Activated naive CD8-positive, alpha-beta T cell treated with anti-CD3 and anti-CD28 coated beads, Interleukin-2, amount 10 ng/mL, durations not matched to agents 7 days and 5 days (primary cell): ENCODE results near the gene CMTM8. TPM values are rescaled to one million over a fixed set of nuclear protein-coding genes. Genes with fewer than 3 reads are reported as not detected.

Experiments
- ATAC-seq: fragments of 150-1000 bp; cut with Tn5 transposase; one replicate; pipeline ENCODE4 v1.10.0; 2021; ENCODE audit warnings: low read depth, moderate library complexity
- POLR2A ChIA-PET: fragments of 350-600 bp; sonication (Branson Sonifier 250); formaldehyde crosslinking; loops from one replicate; lab custom pipeline; 2021; ENCODE audit warnings: antibody characterized with exemption; lab: Charles Lee
- DNase-seq: peaks from one replicate; pipeline ENCODE4 v3.0.0; 2021
- H3K27ac Mint-ChIP-seq: one replicate; pipeline ENCODE4 v1.8.0; 2022; ENCODE audit warnings: mild to moderate bottlenecking, mixed read lengths
- H3K27me3 Mint-ChIP-seq: one replicate; pipeline ENCODE4 v1.8.0; 2022; ENCODE audit warnings: mild to moderate bottlenecking, moderate library complexity, mixed read lengths
- H3K36me3 Mint-ChIP-seq: one replicate; pipeline ENCODE4 v1.8.0; 2021; ENCODE audit warnings: mild to moderate bottlenecking, mixed read lengths
- H3K4me1 Mint-ChIP-seq: one replicate; pipeline ENCODE4 v1.8.0; 2021; ENCODE audit warnings: mixed read lengths
- H3K4me3 Mint-ChIP-seq: one replicate; pipeline ENCODE4 v1.8.0; 2022; ENCODE audit warnings: mild to moderate bottlenecking, moderate library complexity, mixed read lengths
- H3K9me3 Mint-ChIP-seq: one replicate; pipeline ENCODE4 v1.8.0; 2021; ENCODE audit warnings: mixed read lengths
- total RNA-seq, 2 experiments: library from RNA; stranded (reverse); gene quantifications; one replicate each; pipeline ENCODE4 v1.2.3, GENCODE V29; 2021

CMTM8 gene
- total RNA-seq, 2 experiments from 2014 or later = 2.6 to 2.7 TPM

DNA sequence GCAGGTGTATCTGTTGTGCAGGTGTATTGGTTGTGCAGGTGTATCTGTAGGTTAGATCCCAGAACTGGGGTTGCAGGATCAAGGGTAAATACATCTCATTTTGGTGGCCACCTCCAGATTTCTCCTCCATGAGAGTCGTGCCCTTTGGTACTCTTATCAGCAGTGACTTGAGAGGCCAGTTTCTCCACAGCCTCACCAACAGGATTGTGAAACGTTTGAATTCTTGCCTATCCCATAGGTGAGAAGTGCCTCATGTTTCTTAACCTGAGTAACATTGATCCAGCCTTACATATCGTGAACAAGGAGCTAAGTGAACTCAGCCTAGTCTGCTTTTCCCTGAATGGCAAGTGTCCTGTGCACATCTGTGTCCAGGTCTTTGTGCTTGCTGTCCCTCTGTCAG is 55.4 kb downstream of the CMTM8 start:
- Mint-ChIP-seq H3K4me3 (no peak overlapping the region), H3K4me1 (peaks cover 21% of the 10 kb centered on the region), H3K36me3 (peaks cover 2% of the 10 kb centered on the region), H3K9me3 (no peaks in the 10 kb centered on the region), H3K27ac (no peak overlapping the region), H3K27me3 (no peaks in the 10 kb centered on the region)
- no peak for ATAC-seq
- no peak for DNase-seq
- POLR2A ChIA-PET = interaction anchor here (1.0 kb wide), 1 partner anchor 8 kb away, joined by 3 read pairs; no protein-coding TSS in a partner anchor

DNA sequence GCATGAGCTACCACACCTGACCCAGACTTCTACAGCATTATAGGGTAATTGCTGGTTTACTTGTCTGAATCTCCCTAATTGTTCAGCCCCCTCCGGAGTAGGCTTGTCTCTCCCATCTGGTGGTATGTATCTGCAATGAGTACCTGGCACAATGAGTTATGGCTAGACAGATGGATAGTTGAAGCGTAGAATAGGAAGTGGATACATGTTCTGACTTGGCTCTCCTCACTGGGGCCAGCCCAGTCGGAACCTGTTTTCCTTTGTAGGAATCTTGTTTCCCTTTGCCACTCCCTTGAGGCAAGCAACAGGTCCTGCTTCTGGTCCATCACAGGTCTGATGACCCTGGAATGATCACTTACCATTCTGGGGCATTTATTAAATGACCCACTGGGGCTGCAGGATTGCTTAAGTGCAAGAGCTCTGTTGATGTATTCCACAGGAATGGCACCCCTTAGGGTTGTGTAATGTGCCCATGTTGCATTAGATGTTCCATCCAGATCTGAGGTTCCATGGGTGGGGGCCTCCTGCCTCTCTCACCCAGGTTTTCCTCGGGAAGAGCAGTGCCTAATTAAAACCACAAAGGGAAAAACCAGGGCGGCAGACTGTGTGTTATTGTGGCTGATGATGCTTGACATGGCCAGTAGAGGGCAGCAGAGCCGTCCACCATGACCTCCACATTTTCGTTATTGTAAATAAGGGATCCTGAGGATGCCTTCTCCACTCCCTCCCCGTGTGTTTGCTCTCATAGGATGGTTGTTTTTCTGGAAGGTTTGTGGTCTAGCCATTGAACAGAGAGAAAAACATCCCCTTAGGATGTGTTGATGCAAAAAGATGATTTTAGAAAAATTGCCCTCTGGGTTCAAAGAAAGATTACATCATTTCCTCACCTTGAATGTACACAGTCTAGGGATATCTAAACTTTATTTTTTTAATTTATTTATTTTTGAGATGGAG is 58.0 kb downstream of the CMTM8 start:
- ATAC-seq (peak; percentile 79), DNase-seq (peak; percentile 61)
- H3K36me3 Mint-ChIP-seq = no peaks in the 10 kb centered on the region
- H3K27ac Mint-ChIP-seq = peak overlapping the region; percentile 77
- peak overlapping the region; percentile 62 for H3K4me3 Mint-ChIP-seq
- H3K4me1 Mint-ChIP-seq = peaks cover 17% of the 10 kb centered on the region
- no peaks in the 10 kb centered on the region for H3K9me3 Mint-ChIP-seq
- POLR2A ChIA-PET = interaction anchor here (1.1 kb wide), 1 partner anchor 171 kb away, joined by 3 read pairs; no protein-coding TSS in a partner anchor
- H3K27me3 Mint-ChIP-seq = no peaks in the 10 kb centered on the region

DNA sequence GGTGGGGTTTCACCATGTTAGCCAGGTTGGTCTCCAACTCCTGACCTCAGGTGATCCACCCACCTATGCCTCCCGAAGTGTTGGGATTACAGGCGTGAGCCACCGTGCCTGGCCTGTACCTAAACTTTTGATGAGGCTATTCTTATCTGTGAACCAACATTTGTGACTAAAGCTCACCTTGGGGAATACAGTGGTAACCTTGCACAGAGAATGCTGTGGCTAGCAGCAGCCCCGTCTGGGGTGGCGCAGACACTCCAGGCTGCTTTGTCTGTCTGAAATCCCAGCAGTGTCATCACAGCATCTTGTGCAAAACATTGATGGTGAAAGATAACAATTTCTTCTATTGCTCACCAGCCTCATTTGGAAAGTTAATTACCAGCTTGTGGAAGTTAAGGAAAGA is 58.9 kb downstream of the CMTM8 start:
- ATAC-seq = peak; percentile 50
- Mint-ChIP-seq H3K36me3 (no peaks in the 10 kb centered on the region), H3K4me1 (peaks cover 16% of the 10 kb centered on the region), H3K27me3 (no peaks in the 10 kb centered on the region), H3K27ac (peak overlapping the region; percentile 73), H3K4me3 (no peak overlapping the region), H3K9me3 (no peaks in the 10 kb centered on the region)
- DNase-seq = no peak
- POLR2A ChIA-PET = interaction anchor here (0.6 kb wide), 2 partner anchors 130 to 170 kb away, joined by 4 read pairs; no protein-coding TSS in a partner anchor

DNA sequence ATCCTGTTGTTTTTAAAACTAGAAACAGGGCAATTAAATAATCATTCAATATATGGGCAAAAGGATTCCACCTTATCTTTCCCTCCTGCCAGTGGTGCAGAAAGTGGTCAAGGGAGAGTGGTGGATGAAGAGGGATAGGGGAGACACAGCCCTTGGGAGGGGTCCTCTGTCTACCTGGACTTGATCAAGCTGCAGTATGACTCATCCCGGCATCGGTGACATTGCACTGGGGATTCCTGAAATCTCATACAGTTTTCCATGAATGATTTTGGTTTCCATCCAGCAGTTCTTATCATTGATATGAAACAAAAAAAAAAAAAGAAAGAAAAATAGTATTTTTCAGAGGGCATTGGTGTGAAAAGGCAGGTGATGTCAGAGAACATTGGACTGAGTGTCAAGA is 62.9 kb downstream of the CMTM8 start:
- Mint-ChIP-seq H3K4me3 (no peak overlapping the region), H3K4me1 (peaks cover 25% of the 10 kb centered on the region)
- POLR2A ChIA-PET = no interaction called here

DNA sequence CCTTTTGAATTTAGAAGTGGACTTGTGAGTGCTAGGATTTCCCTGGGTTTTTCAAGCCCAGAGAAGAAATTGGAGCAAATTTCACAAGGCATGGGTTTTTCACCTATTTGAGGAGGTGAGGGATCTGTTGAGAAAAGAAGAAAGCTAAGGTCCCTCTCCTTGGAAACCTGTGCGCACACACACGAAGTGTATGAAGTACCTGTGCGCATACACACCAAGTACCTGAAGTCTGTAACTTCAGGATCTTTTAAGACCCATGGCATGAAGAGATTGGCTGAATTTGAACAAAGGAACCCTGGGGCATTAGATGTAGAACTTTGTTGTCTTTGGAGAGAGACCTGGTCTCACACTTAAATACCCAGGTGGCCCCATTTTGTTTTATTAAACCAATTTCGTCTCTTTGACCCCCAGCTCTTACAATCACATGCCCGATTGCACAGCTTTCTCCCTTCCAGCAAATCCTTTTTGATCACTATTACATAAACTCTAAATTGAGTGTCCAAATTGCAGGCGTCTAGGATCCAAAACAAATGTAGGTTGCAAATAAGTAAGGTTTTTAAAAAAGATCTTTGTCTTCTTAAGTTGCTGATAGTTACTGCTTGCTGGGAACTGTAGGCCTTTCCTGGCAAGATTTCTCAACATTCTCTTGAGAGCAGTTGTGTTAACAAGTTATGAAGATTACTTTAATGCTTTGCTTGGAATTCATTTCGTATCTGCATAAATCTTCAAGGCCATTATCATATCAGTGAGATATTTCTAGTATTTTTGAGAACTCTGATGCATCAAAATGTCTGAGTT is 64.3 kb downstream of the CMTM8 start:
- POLR2A ChIA-PET = interaction anchor here (1.2 kb wide), 1 partner anchor 158 kb away, joined by 3 read pairs; no protein-coding TSS in a partner anchor
- peaks cover 10% of the 10 kb centered on the region for H3K36me3 Mint-ChIP-seq
- no peak for ATAC-seq

More for the DNA sequence above, 62.9 kb downstream of the CMTM8 start:
- H3K27ac Mint-ChIP-seq = no peak overlapping the region
- no peaks in the 10 kb centered on the region for H3K27me3 Mint-ChIP-seq
- no peak for DNase-seq
- H3K9me3 Mint-ChIP-seq = no peaks in the 10 kb centered on the region
- H3K36me3 Mint-ChIP-seq = peaks cover 8% of the 10 kb centered on the region
- ATAC-seq = no peak

DNA sequence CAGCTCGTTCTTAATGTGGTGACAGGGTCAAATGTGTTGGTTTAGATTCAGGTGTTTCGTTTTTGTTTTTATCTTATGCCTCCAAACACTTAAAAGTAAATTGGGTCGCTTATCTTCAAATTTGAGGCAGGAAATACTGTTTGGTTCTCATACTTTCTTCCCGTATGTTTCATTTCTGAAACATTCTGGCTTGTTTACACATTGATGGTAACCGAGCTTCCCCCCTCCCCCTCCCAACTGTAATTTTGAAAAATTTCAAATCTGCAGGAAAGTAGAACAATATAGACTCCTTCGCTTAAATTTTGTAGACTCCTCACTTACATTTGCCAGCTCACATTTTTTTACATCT is 64.9 kb downstream of the CMTM8 start:
- no peaks in the 10 kb centered on the region for H3K27me3 Mint-ChIP-seq
- H3K4me1 Mint-ChIP-seq = peaks cover 16% of the 10 kb centered on the region
- no peak for DNase-seq
- no peak for ATAC-seq
- peak overlapping the region; percentile 88 for H3K27ac Mint-ChIP-seq
- peak overlapping the region; percentile 65 for H3K4me3 Mint-ChIP-seq
- peaks cover 10% of the 10 kb centered on the region for H3K36me3 Mint-ChIP-seq
- POLR2A ChIA-PET = interaction anchor here (1.2 kb wide), 1 partner anchor 157 kb away, joined by 3 read pairs; no protein-coding TSS in a partner anchor
- no peaks in the 10 kb centered on the region for H3K9me3 Mint-ChIP-seq

More for the DNA sequence above, 64.3 kb downstream of the CMTM8 start:
- Mint-ChIP-seq H3K4me1 (peaks cover 16% of the 10 kb centered on the region), H3K27ac (peak overlapping the region; percentile 88), H3K4me3 (peak overlapping the region; percentile 65), H3K9me3 (no peaks in the 10 kb centered on the region), H3K27me3 (no peaks in the 10 kb centered on the region)
- no peak for DNase-seq

DNA sequence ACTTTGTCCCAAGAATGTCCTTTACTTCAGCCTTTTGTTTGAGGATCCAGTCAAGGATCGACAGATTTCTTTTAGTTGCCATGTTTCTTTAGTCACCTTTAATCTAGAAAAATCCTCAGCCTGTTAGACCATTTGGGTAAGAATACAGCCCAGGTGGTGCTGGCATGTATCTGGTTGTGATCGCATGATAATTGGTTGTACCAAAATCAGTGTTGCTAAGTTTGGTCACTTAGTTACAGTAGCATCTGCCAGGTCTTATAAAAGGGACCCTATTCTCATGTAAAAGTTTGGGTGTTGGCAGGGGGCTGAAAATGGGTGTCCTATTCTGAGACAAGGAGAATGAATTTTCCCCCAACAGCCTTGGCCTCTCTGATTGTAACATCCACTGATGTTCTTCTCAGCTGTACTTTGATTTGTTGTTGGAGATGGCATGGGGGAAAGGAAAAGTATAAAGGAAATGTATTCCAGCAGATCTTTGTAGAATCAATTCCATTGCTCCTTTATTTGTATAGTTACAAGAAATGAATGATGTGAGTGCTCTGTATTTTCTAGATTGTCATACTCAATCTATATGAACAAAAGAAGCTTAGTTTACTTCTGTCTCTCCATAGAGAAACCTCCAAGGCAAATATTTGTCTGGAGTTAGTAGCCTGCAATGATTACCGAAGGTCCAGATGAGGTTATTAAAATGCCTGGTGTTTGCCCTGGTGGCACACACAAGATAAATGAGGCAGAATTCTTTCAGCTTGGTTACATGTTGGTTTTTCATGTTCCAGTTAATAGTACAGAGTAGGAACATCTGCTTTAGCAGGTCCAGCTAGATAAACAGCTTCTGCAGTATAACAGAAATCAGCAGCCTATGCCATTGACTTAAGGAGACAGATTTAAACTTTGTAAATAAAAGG is 65.7 kb downstream of the CMTM8 start:
- Mint-ChIP-seq H3K27ac (peak overlapping the region; percentile 61), H3K4me1 (peaks cover 16% of the 10 kb centered on the region), H3K9me3 (no peaks in the 10 kb centered on the region), H3K36me3 (peaks cover 10% of the 10 kb centered on the region), H3K4me3 (no peak overlapping the region), H3K27me3 (no peaks in the 10 kb centered on the region)
- POLR2A ChIA-PET = interaction anchor here (1.2 kb wide), 1 partner anchor 156 kb away, joined by 3 read pairs; no protein-coding TSS in a partner anchor
- DNase-seq (no peak), ATAC-seq (no peak)

DNA sequence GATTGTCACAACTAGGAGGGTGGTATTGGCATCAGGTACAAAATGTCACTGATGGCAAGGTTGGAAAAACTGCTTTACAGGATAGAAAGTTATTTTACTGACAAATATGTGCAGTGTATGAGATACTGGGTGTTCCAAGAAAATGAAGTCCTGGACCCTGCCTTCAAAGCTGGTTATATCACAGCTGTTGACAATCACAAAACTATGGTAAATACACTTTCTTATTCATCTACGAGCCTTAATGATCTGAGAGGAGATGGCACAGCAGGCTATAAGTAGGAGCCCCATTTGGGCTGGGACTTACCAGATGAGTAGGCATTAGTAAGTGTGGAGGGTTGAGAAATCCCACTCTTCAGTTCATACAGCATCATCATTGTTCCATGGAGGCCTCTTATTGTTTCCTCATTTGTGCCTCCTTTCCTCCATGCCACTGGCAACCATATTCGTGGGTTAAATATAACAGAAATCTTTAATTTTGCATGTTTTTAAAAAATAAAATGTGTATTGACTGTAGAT is 66.9 kb downstream of the CMTM8 start:
- H3K9me3 Mint-ChIP-seq = no peaks in the 10 kb centered on the region
- H3K27ac Mint-ChIP-seq = no peak overlapping the region
- no peaks in the 10 kb centered on the region for H3K27me3 Mint-ChIP-seq
- peaks cover 10% of the 10 kb centered on the region for H3K36me3 Mint-ChIP-seq
- H3K4me1 Mint-ChIP-seq = peaks cover 16% of the 10 kb centered on the region
- DNase-seq (no peak), ATAC-seq (no peak)
- no peak overlapping the region for H3K4me3 Mint-ChIP-seq
- POLR2A ChIA-PET = no interaction called here

DNA sequence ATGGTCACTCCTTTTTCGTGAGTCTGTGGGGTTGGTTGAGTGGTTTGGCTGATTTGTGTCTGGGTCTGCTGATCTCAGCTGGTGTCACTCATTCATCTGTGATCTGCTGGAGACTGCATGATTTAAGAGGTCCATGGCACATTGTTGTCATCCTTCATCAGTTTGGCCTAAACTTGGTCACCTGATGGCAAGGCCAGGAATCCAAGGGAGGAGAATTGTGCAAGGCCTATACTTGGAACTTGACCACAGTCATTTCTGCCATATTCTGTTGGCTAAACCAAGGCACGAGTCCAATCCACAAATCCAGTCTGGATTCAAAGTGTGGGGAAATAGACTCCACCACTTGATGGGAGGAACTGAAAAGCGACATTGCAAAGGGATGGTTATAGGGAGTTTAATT is 67.6 kb downstream of the CMTM8 start:
- Mint-ChIP-seq H3K9me3 (no peaks in the 10 kb centered on the region), H3K4me3 (no peak overlapping the region), H3K36me3 (peaks cover 10% of the 10 kb centered on the region), H3K4me1 (peaks cover 16% of the 10 kb centered on the region), H3K27me3 (no peaks in the 10 kb centered on the region), H3K27ac (no peak overlapping the region)
- no peak for DNase-seq
- ATAC-seq = no peak
- POLR2A ChIA-PET = no interaction called here

DNA sequence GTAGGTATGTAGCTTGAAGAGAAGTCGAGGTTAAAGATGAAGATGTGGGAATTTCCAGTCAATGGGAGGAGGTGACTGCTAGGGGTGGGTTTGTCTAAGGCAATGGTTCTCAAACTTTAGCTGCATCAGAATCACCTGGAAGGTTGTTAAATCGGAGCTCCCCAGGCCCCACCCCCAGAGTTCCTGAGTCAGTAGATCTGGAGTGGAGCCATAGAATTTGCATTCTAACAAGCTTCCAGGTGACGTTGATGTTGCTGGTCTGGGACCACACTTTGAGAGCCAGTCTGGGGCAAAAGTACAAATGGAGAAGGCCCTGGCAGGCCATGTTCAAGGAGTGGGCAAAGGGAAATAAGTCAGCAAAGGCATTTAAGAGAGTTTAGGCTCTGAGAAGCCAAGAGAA is 69.1 kb downstream of the CMTM8 start:
- no peak overlapping the region for H3K4me3 Mint-ChIP-seq
- H3K27ac Mint-ChIP-seq = peak overlapping the region; percentile 6
- no peak for DNase-seq
- peaks cover 10% of the 10 kb centered on the region for H3K36me3 Mint-ChIP-seq
- H3K27me3 Mint-ChIP-seq = no peaks in the 10 kb centered on the region
- POLR2A ChIA-PET = no interaction called here
- no peak for ATAC-seq
- H3K4me1 Mint-ChIP-seq = peaks cover 14% of the 10 kb centered on the region
- no peaks in the 10 kb centered on the region for H3K9me3 Mint-ChIP-seq

DNA sequence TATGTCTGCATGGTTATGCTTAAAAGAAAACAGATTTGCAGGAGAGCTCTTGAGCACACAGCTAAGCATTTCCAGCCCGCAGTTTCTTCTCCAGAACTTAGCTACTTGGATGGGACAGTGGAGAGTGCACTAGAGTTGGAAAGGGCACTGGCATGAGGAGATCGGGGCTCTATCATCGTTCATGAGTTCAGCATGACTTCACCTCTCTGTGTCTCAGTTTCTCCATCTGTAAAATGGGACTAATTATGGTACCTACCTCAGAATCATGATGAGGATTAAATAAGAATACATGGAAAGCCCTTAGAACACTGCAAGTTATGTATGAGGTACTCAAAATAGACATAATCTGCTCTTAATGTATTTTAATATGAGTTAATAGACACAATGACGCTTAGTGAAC is 69.9 kb downstream of the CMTM8 start:
- POLR2A ChIA-PET = no interaction called here
- Mint-ChIP-seq H3K9me3 (no peaks in the 10 kb centered on the region), H3K4me1 (peaks cover 8% of the 10 kb centered on the region), H3K27me3 (no peaks in the 10 kb centered on the region), H3K4me3 (no peak overlapping the region), H3K36me3 (peaks cover 5% of the 10 kb centered on the region), H3K27ac (no peak overlapping the region)
- no peak for DNase-seq
- no peak for ATAC-seq

DNA sequence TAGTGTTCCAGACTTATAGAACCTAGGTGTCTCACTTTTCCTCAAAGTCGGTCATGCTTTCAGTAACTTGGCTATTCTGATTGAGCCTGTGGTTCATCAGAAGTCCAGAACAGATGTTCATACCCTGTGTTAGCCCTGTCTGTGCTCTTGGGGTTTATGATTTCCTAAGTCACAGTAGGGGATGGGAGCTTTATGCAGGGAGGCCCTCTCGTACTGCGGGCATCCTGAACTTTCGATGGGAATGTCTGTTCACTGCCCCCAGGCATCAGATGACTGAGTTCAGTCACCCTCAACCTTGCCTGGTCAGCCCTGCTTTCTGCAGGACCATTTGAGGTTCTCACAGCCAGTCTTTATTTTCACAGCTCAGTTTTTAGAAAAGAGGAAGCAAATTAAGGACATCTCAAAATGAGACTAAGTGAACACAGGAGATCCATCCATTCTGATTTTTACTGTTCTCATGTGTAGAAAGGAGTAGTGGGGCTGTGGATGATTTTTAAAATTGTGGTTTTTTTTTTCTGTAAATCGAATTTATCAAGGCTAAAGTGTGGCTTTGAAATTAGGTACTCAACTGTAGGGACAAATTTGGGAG is 71.3 kb downstream of the CMTM8 start:
- Mint-ChIP-seq H3K4me3 (no peak overlapping the region), H3K36me3 (peaks cover 5% of the 10 kb centered on the region), H3K27me3 (no peaks in the 10 kb centered on the region), H3K4me1 (peaks cover 10% of the 10 kb centered on the region), H3K27ac (no peak overlapping the region), H3K9me3 (no peaks in the 10 kb centered on the region)
- DNase-seq (no peak), ATAC-seq (no peak)
- POLR2A ChIA-PET = no interaction called here
